Epidermal melanocyte (primary cell): Measurements from ENCODE around the gene OASL.

Source experiments
- DNase-seq: peaks from one replicate; pipeline ENCODE4 v3.0.0; 2011; ENCODE audit warnings: low spot score; ENCODE audit not compliant: insufficient read length

Gene OASL

GRCh38 chr12:120992989-120993388 lies 46.1 kb downstream of the OASL start:
- DNase-seq, result no peak

GRCh38 chr12:120991965-120992364 lies 47.1 kb downstream of the OASL start:
- DNase-seq, result no peak

GRCh38 chr12:120990487-120991055 lies 48.5 kb downstream of the OASL start:
- DNase-seq, result no peak

- DNase-seq, result no peak
Measured at GRCh38 chr12:120989687-120990086, 49.4 kb downstream of the OASL start.

- DNase-seq, result no peak
Measured at GRCh38 chr12:120988658-120989057, 50.4 kb downstream of the OASL start.

- no peak for DNase-seq
Measured at GRCh38 chr12:120988234-120988633, 50.8 kb downstream of the OASL start.

- no peak for DNase-seq
Measured at GRCh38 chr12:120984351-120984898, 54.6 kb downstream of the OASL start.

GRCh38 chr12:120983759-120984158 lies 55.3 kb downstream of the OASL start:
- no peak for DNase-seq

GRCh38 chr12:120982659-120983058 lies 56.4 kb downstream of the OASL start:
- DNase-seq, result no peak

- DNase-seq, result no peak
Measured at GRCh38 chr12:120981407-120981941, 57.6 kb downstream of the OASL start.

- DNase-seq, result no peak
Measured at GRCh38 chr12:120980800-120981368, 58.2 kb downstream of the OASL start.

- no peak for DNase-seq
Measured at GRCh38 chr12:120979862-120980696, 59.0 kb downstream of the OASL start.

- DNase-seq, result no peak
Measured at GRCh38 chr12:120979220-120979861, 59.7 kb downstream of the OASL start.

GRCh38 chr12:120978296-120979219 lies 60.5 kb downstream of the OASL start, which contains the start of gene HNF1A:
HNF1A (plus strand) TSS chr12:120978543; CDS start chr12:120978769, 226 bp downstream.
- no peak for DNase-seq

- DNase-seq, result no peak
Measured at GRCh38 chr12:120977531-120978295, 61.3 kb downstream of the OASL start.

- no peak for DNase-seq
Measured at GRCh38 chr12:120972870-120973543, 66.0 kb downstream of the OASL start.

GRCh38 chr12:120971299-120972180 lies 67.5 kb downstream of the OASL start:
- peak; percentile 87 for DNase-seq

- no peak for DNase-seq
Measured at GRCh38 chr12:120970310-120970709, 68.7 kb downstream of the OASL start.
